ENCODE measurements around the gene FOXL1. TPM values are rescaled to one million over a fixed set of nuclear protein-coding genes. Genes with fewer than 3 reads are reported as not detected.

The FOXL1 gene
- total RNA-seq, 1 experiment from 2014 or later = 7.5 TPM

GRCh38 chr16:86573215-86573614, 5.1 kb upstream of the FOXL1 start:
- Histone ChIP-seq H3K27ac (ENCODE audit: low read depth, low read length) (no peak overlapping the region), H3K79me2 (ENCODE audit: insufficient read depth, low read length) (no peaks in the 10 kb centered on the region), H3K9me2 (ENCODE audit: insufficient read depth) (no peaks in the 10 kb centered on the region), H3K4me2 (ENCODE audit: low read length) (no peak overlapping the region), H2AFZ (ENCODE audit: low read depth, low read length, poor library complexity, severe bottlenecking) (no peak overlapping the region), H3K4me1 (ENCODE audit: control insufficient read depth in 1 of 2, insufficient read depth in 2 of 2, low read length in 2 of 2) (peaks cover 11 to 22% of the 10 kb centered on the region in 2 experiments; a peak in 3 of 4 replicates), H3K36me3 (ENCODE audit: control insufficient read depth in 1 of 2, insufficient read depth in 2 of 2, low read length in 2 of 2) (no peaks in the 10 kb centered on the region), H4K20me1 (ENCODE audit: insufficient read depth) (no peaks in the 10 kb centered on the region), H3K9ac (ENCODE audit: low read length) (no peak overlapping the region), H3K27me3 (ENCODE audit: insufficient read depth, low read length) (0 out of 2 replicates have a peak, but pooled peaks cover 5% of the 10 kb centered on the region), H3K4me3 (replicated peaks in 1 of 2; ENCODE audit: low read depth in 1 of 2, low read length in 2 of 2) (no peak overlapping the region), H3K9me3 (ENCODE audit: control insufficient read depth in 1 of 2, insufficient read depth in 1 of 2, low read depth in 1 of 2, low read length in 2 of 2) (no peaks in the 10 kb centered on the region)
- CTCF ChIA-PET = no interaction called here
- DNase-seq (ENCODE audit: low read depth, low spot score) (no peak), ATAC-seq (no peak)
- no TSS peak for BruUV-seq (replicated peaks)
- POLR2A ChIA-PET = no interaction called here
- TF ChIP-seq SP1 (IDR thresholded peaks at IDR 0.05; ENCODE audit: low read depth) = no peak
- intact Hi-C loops (cut with micrococcal nuclease) = no loop called here
- RAD21 ChIA-PET (ENCODE audit: low non-redundant PET in 1 of 2, low total read pairs in 2 of 2, uncharacterized antibody in 2 of 2, unreplicated experiment in 2 of 2) = no interaction called here

GRCh38 chr16:86573646-86574508, 4.5 kb upstream of the FOXL1 start:
- no peaks in the 10 kb centered on the region for H4K20me1 ChIP-seq (ENCODE audit: insufficient read depth)
- no peak for TF ChIP-seq SIN3A (IDR thresholded peaks at IDR 0.05; ENCODE audit: low read depth)
- TF ChIP-seq EZH2 (IDR thresholded peaks at IDR 0.05) = no peak
- TF ChIP-seq ZFX (IDR thresholded peaks at IDR 0.05) = no peak
- TF ChIP-seq ATF3 (IDR thresholded peaks at IDR 0.05) = no peak
- TF ChIP-seq CBX3 (IDR thresholded peaks at IDR 0.05; ENCODE audit: low read depth) = no peak
- no peak for TF ChIP-seq ZBTB33 (IDR thresholded peaks at IDR 0.05; ENCODE audit: extremely low read depth, insufficient replicate concordance, low read length)
- no peak for TF ChIP-seq CTCF (IDR thresholded peaks at IDR 0.05 in 2 of 3, conservative IDR thresholded peaks at IDR 0.05 in 1 of 3; ENCODE audit: borderline replicate concordance in 1 of 3, insufficient read depth in 1 of 3, low read depth in 2 of 3, low read length in 2 of 3)
- no peak for TF ChIP-seq POLR2A (IDR thresholded peaks at IDR 0.05; ENCODE audit: borderline replicate concordance, extremely low read depth, insufficient read depth, insufficient read length)
- no peak for TF ChIP-seq TCF7L2 (IDR thresholded peaks at IDR 0.05; ENCODE audit: borderline replicate concordance, extremely low read depth, insufficient read depth, insufficient read length)
- TF ChIP-seq ZNF274 (IDR thresholded peaks at IDR 0.05; ENCODE audit: low read depth, low read length) = no peak
- no peak for TF ChIP-seq EZH2phosphoT487 (IDR thresholded peaks at IDR 0.05; ENCODE audit: borderline replicate concordance)
- no peak for TF ChIP-seq JUND (IDR thresholded peaks at IDR 0.05)

More at GRCh38 chr16:86573646-86574508, 4.5 kb upstream of the FOXL1 start:
- Histone ChIP-seq H3K79me2 (ENCODE audit: insufficient read depth, low read length) (no peaks in the 10 kb centered on the region), H3K4me1 (ENCODE audit: control insufficient read depth in 1 of 2, insufficient read depth in 2 of 2, low read length in 2 of 2) (peaks cover 11 to 22% of the 10 kb centered on the region in 2 experiments; a peak in 3 of 4 replicates), H3K4me3 (replicated peaks in 1 of 2; ENCODE audit: low read depth in 1 of 2, low read length in 2 of 2) (no peak overlapping the region), H3K27ac (ENCODE audit: low read depth, low read length) (no peak overlapping the region), H3K9ac (ENCODE audit: low read length) (no peak overlapping the region), H3K9me3 (ENCODE audit: control insufficient read depth in 1 of 2, insufficient read depth in 1 of 2, low read depth in 1 of 2, low read length in 2 of 2) (no peaks in the 10 kb centered on the region), H3K9me2 (ENCODE audit: insufficient read depth) (no peaks in the 10 kb centered on the region), H3K4me2 (ENCODE audit: low read length) (no peak overlapping the region), H3K27me3 (ENCODE audit: insufficient read depth, low read length) (0 out of 2 replicates have a peak, but pooled peaks cover 5% of the 10 kb centered on the region), H2AFZ (ENCODE audit: low read depth, low read length, poor library complexity, severe bottlenecking) (no peak overlapping the region), H3K36me3 (ENCODE audit: control insufficient read depth in 1 of 2, insufficient read depth in 2 of 2, low read length in 2 of 2) (no peaks in the 10 kb centered on the region)
- POLR2A ChIA-PET = no interaction called here
- CTCF ChIA-PET = no interaction called here
- DNase-seq (ENCODE audit: low read depth, low spot score) (no peak), ATAC-seq (no peak)
- no TSS peak for BruUV-seq (replicated peaks)
- intact Hi-C loops (cut with micrococcal nuclease) = loop anchor here (2.0 kb wide), 1 partner anchor 91 kb away; no protein-coding TSS in a partner anchor
- RAD21 ChIA-PET (ENCODE audit: low non-redundant PET in 1 of 2, low total read pairs in 2 of 2, uncharacterized antibody in 2 of 2, unreplicated experiment in 2 of 2) = no interaction called here

Measured in HCT116 (cell line).